NCI-H226 (cell line): Measurements from ENCODE around the gene RSPH9.

Experiments
- DNase-seq: peaks from one replicate; pipeline ENCODE4 v3.0.0-alpha.2; 2015

Gene RSPH9

DNA sequence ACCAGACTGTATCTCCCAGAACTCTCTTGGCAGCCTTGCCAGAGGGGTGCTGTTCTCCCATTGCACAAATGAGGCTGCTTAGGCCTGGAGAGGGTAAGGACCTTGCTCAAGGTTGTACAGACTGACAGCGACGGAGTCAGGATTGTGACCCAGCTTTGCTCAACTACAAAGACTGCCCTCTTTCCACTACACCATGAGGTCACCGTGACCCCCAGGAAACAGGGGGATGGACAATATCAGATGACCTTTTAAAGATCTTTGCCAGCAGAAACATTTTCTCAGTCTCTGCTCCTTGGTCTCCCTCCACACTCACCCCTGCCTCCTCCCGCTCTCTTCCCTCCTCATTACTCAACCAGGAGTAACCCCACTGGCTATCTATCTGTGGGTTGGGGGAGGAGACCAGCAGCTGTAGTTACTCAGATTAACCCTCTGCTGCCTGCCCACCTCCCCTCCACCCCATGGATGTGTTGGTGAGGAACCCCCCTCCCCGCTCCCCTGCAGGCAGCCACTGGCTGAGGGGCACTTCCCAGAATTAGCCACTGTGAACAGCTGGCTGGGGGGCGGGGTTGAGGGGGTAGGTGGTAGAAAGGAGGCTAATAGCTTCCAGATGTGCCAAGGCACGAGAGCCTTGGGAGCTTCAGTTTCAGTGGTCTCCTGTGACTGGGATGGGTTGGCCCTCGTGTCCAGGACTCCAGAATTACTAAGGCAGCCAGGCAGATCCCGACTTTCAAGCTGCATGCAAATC lies 69.6 kb downstream of the RSPH9 start:
- DNase-seq = peak; percentile 27

DNA sequence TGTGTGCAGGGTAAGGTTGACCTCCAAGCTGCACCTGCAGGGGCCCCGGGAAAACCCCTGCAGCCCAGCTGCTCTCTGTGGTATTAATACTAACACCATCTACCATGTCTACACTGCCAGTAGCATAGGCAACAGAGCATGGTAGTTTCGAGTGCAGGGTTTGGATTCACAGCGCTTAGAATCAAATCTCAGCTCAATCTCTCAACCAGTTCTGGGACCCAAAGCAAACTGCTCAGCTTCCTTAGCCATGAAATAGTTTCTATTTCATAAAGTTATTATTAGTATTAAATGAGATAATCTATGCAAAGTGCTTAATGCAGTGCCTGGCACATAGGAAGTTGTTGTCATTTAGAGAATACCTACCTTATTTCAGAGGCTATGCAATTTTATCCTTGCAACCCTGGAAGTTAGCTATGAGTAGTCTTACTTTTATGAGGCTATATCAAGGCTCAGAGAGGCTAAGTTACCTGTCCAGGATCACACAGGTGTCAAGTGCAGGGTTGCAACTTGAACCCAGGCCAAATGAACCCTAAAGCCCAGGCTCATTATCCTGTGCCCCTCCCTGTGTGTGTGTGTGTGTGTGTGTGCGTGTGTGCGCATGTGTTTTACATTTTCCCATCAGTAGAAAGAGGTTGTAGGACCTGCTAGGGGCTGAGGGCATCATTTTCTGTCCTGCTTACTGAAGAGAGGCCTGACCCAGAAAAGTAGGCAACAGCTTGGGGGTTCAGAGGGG lies 70.4 kb downstream of the RSPH9 start:
- DNase-seq = no peak

DNA sequence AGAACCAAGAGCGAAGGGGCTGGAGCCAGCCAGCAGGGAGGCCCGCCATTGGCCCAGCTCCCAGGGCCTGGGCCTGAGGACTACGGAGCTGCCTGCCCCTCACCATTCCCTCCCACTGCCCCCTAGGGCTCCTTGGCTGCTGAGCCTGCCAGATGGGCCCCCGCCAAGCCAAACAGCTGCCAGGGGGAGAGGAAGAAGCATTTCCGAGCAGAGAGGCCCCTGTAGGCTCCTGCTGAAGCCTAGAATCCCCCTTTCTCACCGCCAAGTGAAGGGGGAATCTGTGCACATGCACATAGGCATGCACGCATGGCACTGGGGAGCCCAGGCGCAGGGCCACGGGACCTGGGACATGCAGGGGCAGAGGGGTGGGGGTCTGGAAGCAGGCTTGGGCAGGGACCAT lies 71.3 kb downstream of the RSPH9 start:
- no peak for DNase-seq

DNA sequence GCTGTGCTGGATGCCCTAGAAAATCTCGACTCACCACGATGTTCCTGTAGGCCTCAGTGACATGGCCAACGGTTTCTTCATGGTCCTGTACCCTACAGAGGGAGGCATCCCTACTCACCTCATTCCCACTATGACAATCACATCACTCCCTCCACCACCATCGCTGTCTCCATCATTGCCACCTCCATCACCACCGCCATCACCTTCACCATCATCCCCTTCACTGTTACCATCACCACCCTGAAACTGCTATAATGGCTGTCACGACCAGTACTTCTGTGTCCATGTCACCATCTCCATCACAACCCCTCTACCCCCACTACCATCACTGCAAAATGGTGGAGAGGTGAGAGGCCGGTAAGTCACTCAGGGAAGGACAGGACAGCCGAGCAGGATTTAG lies 72.6 kb downstream of the RSPH9 start:
- no peak for DNase-seq

DNA sequence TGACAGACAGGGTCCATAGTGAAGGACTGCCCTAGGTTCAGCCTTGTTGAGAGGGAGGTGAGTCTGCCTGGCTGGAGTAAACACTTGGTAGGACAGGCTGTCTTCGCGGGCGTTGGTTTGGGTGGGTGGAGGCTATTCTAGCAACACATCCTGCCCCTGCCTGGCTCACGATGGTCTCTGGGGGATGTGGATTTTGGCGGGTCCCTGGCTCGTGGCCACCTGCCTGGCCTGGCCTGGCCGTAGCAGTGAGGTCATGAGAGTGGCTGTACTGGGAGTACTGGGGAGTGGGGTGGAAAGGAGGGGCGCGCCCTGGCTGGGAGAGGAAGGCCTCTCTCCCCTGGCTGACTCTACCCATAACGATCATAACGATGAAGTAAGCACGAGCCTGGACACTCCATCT lies 73.0 kb downstream of the RSPH9 start:
- no peak for DNase-seq

DNA sequence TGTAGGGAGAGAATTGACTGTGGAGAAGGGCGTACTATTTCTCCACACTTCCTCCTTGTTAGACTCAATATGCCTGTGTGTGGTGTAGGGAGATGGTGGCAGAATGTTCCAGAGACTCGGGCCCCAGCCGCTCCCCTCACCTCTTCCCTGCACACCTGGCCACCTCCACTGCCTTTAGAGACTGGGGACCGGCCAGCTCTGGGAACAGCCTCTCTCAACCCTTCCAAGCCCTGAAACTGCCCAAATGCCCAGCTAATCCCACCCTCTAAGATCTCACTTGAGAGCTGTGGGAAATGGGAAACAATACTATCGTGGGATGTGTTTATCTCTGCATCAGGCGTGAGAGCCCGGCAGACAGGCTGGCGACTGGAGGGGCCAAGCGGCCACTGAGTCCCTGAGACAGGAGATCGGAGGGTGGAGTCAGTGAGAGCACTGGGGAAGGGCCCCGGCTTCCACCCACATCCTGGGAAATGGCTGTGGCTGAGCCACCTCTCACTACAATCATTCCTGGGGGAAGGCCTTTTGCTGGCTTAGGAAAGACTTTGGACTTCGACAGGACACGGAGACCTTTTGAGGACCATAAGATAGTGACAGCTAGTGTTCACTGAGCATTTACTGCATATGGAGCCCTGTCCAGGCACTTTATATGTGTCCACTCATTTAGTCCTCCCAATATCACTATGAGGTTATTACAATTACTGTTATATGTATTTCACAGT lies 73.7 kb downstream of the RSPH9 start:
- DNase-seq = no peak

DNA sequence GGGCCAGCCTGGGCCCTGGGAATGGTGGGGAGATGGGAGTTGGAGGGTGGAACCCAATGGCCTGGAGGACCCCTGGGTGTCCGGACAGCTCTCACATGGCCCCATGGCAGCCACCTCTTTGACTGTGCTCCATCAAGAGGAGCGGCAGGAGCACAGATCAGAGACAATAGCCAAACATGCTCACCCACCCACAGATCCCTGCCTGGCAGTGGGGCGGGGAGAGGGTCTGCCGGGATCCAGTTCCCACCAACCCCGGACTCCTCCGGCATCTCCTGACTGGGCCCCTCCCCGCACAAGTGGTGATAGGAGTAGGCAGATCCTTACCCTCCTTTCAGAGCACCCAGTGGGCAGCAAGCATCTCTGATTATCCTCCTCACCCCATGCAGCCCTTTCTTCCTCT lies 74.7 kb downstream of the RSPH9 start:
- DNase-seq = no peak

DNA sequence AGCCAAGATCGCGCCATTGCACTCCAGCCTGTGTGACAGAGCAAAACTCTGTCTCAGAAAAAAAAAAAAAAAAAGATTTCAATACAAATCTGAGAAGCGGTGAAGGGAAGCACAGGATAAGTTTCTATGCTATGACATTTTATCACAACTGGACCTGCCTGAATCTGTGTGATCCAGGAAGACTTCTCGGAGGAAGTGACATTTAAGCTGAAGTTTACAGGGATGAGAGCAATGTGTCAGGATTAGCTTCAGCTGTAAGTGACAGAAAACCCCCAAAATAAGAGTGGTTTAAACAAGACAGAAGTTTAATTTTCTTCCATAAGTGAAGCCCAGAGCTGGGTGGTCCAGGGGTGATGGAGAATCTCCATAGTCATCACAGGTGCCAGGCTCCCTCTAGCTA lies 76.2 kb downstream of the RSPH9 start:
- DNase-seq = no peak
